Neuronal stem cell (in vitro differentiated cells): Measurements from ENCODE around the gene LTA.

Experiments used
- DNase-seq: peaks from one replicate; pipeline ENCODE4 v3.0.0-alpha.2; 2013; ENCODE audit warnings: low spot score
- H2AFZ ChIP-seq: one replicate; pipeline ENCODE4 v1.6.1; 2013; ENCODE audit warnings: mild to moderate bottlenecking, low read length, inconsistent platforms
- H2AK5ac ChIP-seq: 2 replicates; pipeline ENCODE4 v1.6.1; 2013; ENCODE audit warnings: low read depth, mild to moderate bottlenecking, inconsistent platforms, low read length, moderate library complexity, mixed read lengths
- H2BK120ac ChIP-seq: 2 replicates; pipeline ENCODE4 v1.6.1; 2013; ENCODE audit warnings: low read depth, mild to moderate bottlenecking, inconsistent platforms, low read length, moderate library complexity, mixed read lengths
- H2BK12ac ChIP-seq: one replicate; pipeline ENCODE4 v1.6.1; 2013; ENCODE audit warnings: low read length, inconsistent platforms
- H2BK15ac ChIP-seq: 2 replicates; pipeline ENCODE4 v1.6.1; 2013; ENCODE audit warnings: mild to moderate bottlenecking, low read length, inconsistent platforms, mixed read lengths
- H2BK5ac ChIP-seq: one replicate; pipeline ENCODE4 v1.6.1; 2013; ENCODE audit warnings: inconsistent platforms, mild to moderate bottlenecking, low read length, moderate library complexity
- H3K14ac ChIP-seq: one replicate; pipeline ENCODE4 v1.6.1; 2013; ENCODE audit warnings: low read length, inconsistent platforms
- H3K18ac ChIP-seq: 2 replicates; pipeline ENCODE4 v1.6.1; 2013; ENCODE audit warnings: low read length, inconsistent platforms
- H3K23ac ChIP-seq: 2 replicates; pipeline ENCODE4 v1.6.1; 2013; ENCODE audit warnings: low read depth, mild to moderate bottlenecking, mixed read lengths, low read length, inconsistent platforms; ENCODE audit not compliant: poor library complexity
- H3K27ac ChIP-seq: replicated peaks from 3 replicates; pipeline ENCODE4 v1.5.1; 2013; ENCODE audit warnings: low read length, inconsistent platforms
- H3K27me3 ChIP-seq, 3 experiments: 2 replicates each; pipeline ENCODE4 v1.6.1; 2013; ENCODE audit warnings: low read length in 3 of 3, mild to moderate bottlenecking in 2 of 3, inconsistent platforms in 1 of 3, low read depth in 1 of 3, mixed read lengths in 1 of 3, moderate library complexity in 1 of 3; ENCODE audit not compliant: control insufficient read depth in 3 of 3, insufficient read depth in 3 of 3
- H3K36me3 ChIP-seq, 2 donors: replicated peaks in 1 of 2; 2 replicates each; pipeline ENCODE4 v1.6.1; 2013; ENCODE audit warnings: low read length in 2 of 2; ENCODE audit not compliant: control insufficient read depth in 2 of 2, insufficient read depth in 2 of 2
- H3K4ac ChIP-seq: 2 replicates; pipeline ENCODE4 v1.6.1; 2013; ENCODE audit warnings: inconsistent platforms, mild to moderate bottlenecking, low read length, moderate library complexity
- H3K4me1 ChIP-seq, 2 donors: 1 replicate in 1 of 2; 2 replicates in 1 of 2; pipeline ENCODE4 v1.6.1; 2013; ENCODE audit warnings: low read length in 2 of 2, low read depth in 1 of 2; ENCODE audit not compliant: control insufficient read depth in 2 of 2, insufficient read depth in 1 of 2
- H3K4me2 ChIP-seq: one replicate; pipeline ENCODE4 v1.6.1; 2013; ENCODE audit warnings: mild to moderate bottlenecking, low read length, inconsistent platforms; ENCODE audit not compliant: insufficient read depth, poor library complexity, severe bottlenecking
- H3K4me3 ChIP-seq, 2 donors: 2 replicates each; pipeline ENCODE4 v1.5.1; 2013; ENCODE audit warnings: low read length in 2 of 2, mild to moderate bottlenecking in 2 of 2, inconsistent platforms in 1 of 2, moderate library complexity in 1 of 2
- H3K79me1 ChIP-seq: one replicate; pipeline ENCODE4 v1.6.1; 2013; ENCODE audit warnings: low read depth, mild to moderate bottlenecking, inconsistent platforms, low read length, moderate library complexity
- H3K9ac ChIP-seq: one replicate; pipeline ENCODE4 v1.6.1; 2013; ENCODE audit warnings: mild to moderate bottlenecking, low read depth, low read length, inconsistent platforms; ENCODE audit not compliant: poor library complexity
- H3K9me3 ChIP-seq, 2 donors: replicated peaks in 1 of 2; 2 replicates each; pipeline versions ENCODE3 to v1.6.1; 2013; ENCODE audit warnings: low read length in 2 of 2, mild to moderate bottlenecking in 2 of 2, inconsistent platforms in 1 of 2, low read depth in 1 of 2, mixed read lengths in 1 of 2, moderate library complexity in 1 of 2; ENCODE audit not compliant: control insufficient read depth in 2 of 2, insufficient read depth in 1 of 2
- H4K8ac ChIP-seq: one replicate; pipeline ENCODE4 v1.6.1; 2013; ENCODE audit warnings: low read depth, mild to moderate bottlenecking, inconsistent platforms, low read length, moderate library complexity
- H4K91ac ChIP-seq: one replicate; pipeline ENCODE4 v1.6.1; 2013; ENCODE audit warnings: low read length, low read depth, mild to moderate bottlenecking, inconsistent platforms; ENCODE audit not compliant: poor library complexity
- WGBS, 2 donors: extraction: QIAGEN DNeasy Blood & Tissue Kit; methylation state at CpG; one replicate each; pipeline ENCODE4 v1.1.7; 2013; ENCODE audit warnings: missing lambda C conversion rate in 2 of 2, mixed read lengths in 1 of 2; ENCODE audit not compliant: insufficient read length in 2 of 2, insufficient replicate concordance in 1 of 2; ENCODE audit errors: extremely low coverage in 2 of 2; 5-methylcytosine and 5-hydroxymethylcytosine counted together

Gene LTA

GRCh38 chr6:31580807-31581433 is 8.8 kb downstream of the LTA start:
- Histone ChIP-seq H2BK120ac (peak overlapping the region; percentile 75), H3K14ac (peak overlapping the region; percentile 75), H3K4me1 (peaks cover 2 to 7% of the 10 kb centered on the region in 2 donors), H3K27ac (no peak overlapping the region), H2BK5ac (no peak overlapping the region), H4K91ac (peak overlapping the region; percentile 41), H3K36me3 (no peaks in the 10 kb centered on the region), H3K79me1 (no peaks in the 10 kb centered on the region), H4K8ac (no peak overlapping the region), H3K9ac (peak overlapping the region; percentile 96), H2AK5ac (peak overlapping the region; percentile 95), H3K4me3 (peak overlapping the region; percentile 63 to 96), H3K27me3 (peaks cover 0 to 42% (median 12%) of the 10 kb centered on the region in 3 experiments), H2AFZ (peak overlapping the region; percentile 100), H2BK12ac (no peak overlapping the region), H3K4me2 (peak overlapping the region; percentile 96), H2BK15ac (peak overlapping the region; percentile 79), H3K4ac (peak overlapping the region; percentile 31), H3K23ac (peak overlapping the region; percentile 97), H3K9me3 (no peaks in the 10 kb centered on the region), H3K18ac (peak overlapping the region; percentile 98)
- WGBS, 2 donors: no CpG with 5 or more reads among the region's 62 CpGs
- peak; percentile 83 for DNase-seq

- Histone ChIP-seq H3K27ac (no peak overlapping the region), H4K8ac (no peak overlapping the region)
- DNase-seq: peak; percentile 18
These were observed 9.5 kb downstream of the LTA start for GRCh38 chr6:31581434-31582229.

GRCh38 chr6:31582230-31582643 is 10.1 kb downstream of the LTA start, which contains the start of gene LTB:
LTB (minus strand) TSS chr6:31582424; CDS start chr6:31582417, 7 bp downstream.
- H3K18ac ChIP-seq: peak within 1 kb of the TSS; percentile 97
- H3K9me3 ChIP-seq: no peaks in the 10 kb centered on the region
- DNase-seq: no peak
- peak within 1 kb of the TSS; percentile 100 for H2AFZ ChIP-seq
- H3K27me3 ChIP-seq: peaks cover 0 to 36% (median 12%) of the 10 kb centered on the region in 3 experiments
- H2AK5ac ChIP-seq: peak within 1 kb of the TSS; percentile 95
- H4K91ac ChIP-seq: no peak within 1 kb of the TSS
- H2BK12ac ChIP-seq: no peak within 1 kb of the TSS
- no CpG with 5 or more reads among the region's 3 CpGs for WGBS, 2 donors
- no peak within 1 kb of the TSS for H4K8ac ChIP-seq
- H3K36me3 ChIP-seq: no peaks in the 10 kb centered on the region
- H2BK5ac ChIP-seq: no peak within 1 kb of the TSS
- no peaks in the 10 kb centered on the region for H3K79me1 ChIP-seq
- peak within 1 kb of the TSS; percentile 97 for H3K23ac ChIP-seq
- peak within 1 kb of the TSS; percentile 75 for H3K14ac ChIP-seq
- peak within 1 kb of the TSS; percentile 79 for H2BK15ac ChIP-seq
- peak within 1 kb of the TSS; percentile 17 for H3K4ac ChIP-seq
- no peak within 1 kb of the TSS for H3K27ac ChIP-seq
- peak within 1 kb of the TSS; percentile 39 for H3K9ac ChIP-seq
- H3K4me2 ChIP-seq: peak within 1 kb of the TSS; percentile 96
- peak within 1 kb of the TSS; percentile 63 to 96 for H3K4me3 ChIP-seq
- H3K4me1 ChIP-seq: peaks cover 2 to 9% of the 10 kb centered on the region in 2 donors
- H2BK120ac ChIP-seq: no peak within 1 kb of the TSS

More at GRCh38 chr6:31581434-31582229, 9.5 kb downstream of the LTA start:
- no peak overlapping the region for H2BK120ac ChIP-seq
- peaks cover 0 to 42% (median 12%) of the 10 kb centered on the region in 3 experiments for H3K27me3 ChIP-seq
- H3K79me1 ChIP-seq: no peaks in the 10 kb centered on the region
- peak overlapping the region; percentile 75 for H3K14ac ChIP-seq
- H3K9ac ChIP-seq: peak overlapping the region; percentile 39
- H2BK12ac ChIP-seq: no peak overlapping the region
- H3K4me2 ChIP-seq: peak overlapping the region; percentile 96
- no peaks in the 10 kb centered on the region for H3K9me3 ChIP-seq
- peak overlapping the region; percentile 100 for H2AFZ ChIP-seq
- no peaks in the 10 kb centered on the region for H3K36me3 ChIP-seq
- H3K4me3 ChIP-seq: peak overlapping the region; percentile 63 to 96
- peak overlapping the region; percentile 97 for H3K18ac ChIP-seq
- peak overlapping the region; percentile 97 for H3K23ac ChIP-seq
- no peak overlapping the region for H3K4ac ChIP-seq
- no peak overlapping the region for H4K91ac ChIP-seq
- H2BK15ac ChIP-seq: peak overlapping the region; percentile 79
- peak overlapping the region; percentile 95 for H2AK5ac ChIP-seq
- H2BK5ac ChIP-seq: no peak overlapping the region
- no CpG with 5 or more reads among the region's 21 CpGs for WGBS, 2 donors
- peaks cover 2 to 9% of the 10 kb centered on the region in 2 donors for H3K4me1 ChIP-seq

- no CpG with 5 or more reads among the region's 2 CpGs for WGBS, 2 donors
- H3K4me2 ChIP-seq: no peak overlapping the region
- no peak overlapping the region for H2BK120ac ChIP-seq
These were observed 13.4 kb downstream of the LTA start for GRCh38 chr6:31585491-31585890.

More at GRCh38 chr6:31585491-31585890, 13.4 kb downstream of the LTA start:
- no peaks in the 10 kb centered on the region for H3K9me3 ChIP-seq
- H3K36me3 ChIP-seq: no peaks in the 10 kb centered on the region
- no peak overlapping the region for H2BK15ac ChIP-seq
- no peaks in the 10 kb centered on the region for H3K79me1 ChIP-seq
- no peak overlapping the region for H4K91ac ChIP-seq
- no peak overlapping the region for H2BK12ac ChIP-seq
- DNase-seq: no peak
- H3K4me1 ChIP-seq: peaks cover 5 to 6% of the 10 kb centered on the region in 2 donors
- no peak overlapping the region for H4K8ac ChIP-seq
- no peak overlapping the region for H3K9ac ChIP-seq
- no peak overlapping the region for H2BK5ac ChIP-seq
- no peak overlapping the region for H3K4me3 ChIP-seq
- no peak overlapping the region for H3K4ac ChIP-seq
- no peak overlapping the region for H3K27ac ChIP-seq
- no peak overlapping the region for H3K18ac ChIP-seq
- no peak overlapping the region for H2AFZ ChIP-seq
- H2AK5ac ChIP-seq: no peak overlapping the region
- no peak overlapping the region for H3K14ac ChIP-seq
- H3K23ac ChIP-seq: no peak overlapping the region
- peaks cover 0 to 20% (median 10%) of the 10 kb centered on the region in 3 experiments for H3K27me3 ChIP-seq
